ENCODE data around the gene CNOT1. TPM values are rescaled to one million over a fixed set of nuclear protein-coding genes. Genes with fewer than 3 reads are reported as not detected.
"Not testable (repeated sequence)": the region's sequence is repeated elsewhere in the genome, so short reads cannot be mapped to it uniquely, and the experiment has no call there.

The CNOT1 gene
- polyA plus RNA-seq (2013, experiment 1 of 4): 243 TPM
- 232 TPM for polyA plus RNA-seq (2013, experiment 2 of 4)
- 212 TPM for polyA plus RNA-seq (2013, experiment 3 of 4)
- 250 TPM for polyA plus RNA-seq (2013, experiment 4 of 4)

GRCh38 chr16:58629733-58630640 lies at the start of gene CNOT1:
Gene CNOT1 (minus strand): TSS chr16:58629826. CDS start chr16:58599337, 30,489 bp downstream.
- Histone ChIP-seq H3K9me3 (ENCODE audit: control insufficient read depth, low read length) (no peaks in the 10 kb centered on the region), H3K27me3 (ENCODE audit: control insufficient read depth, insufficient read depth, low read length, poor library complexity, severe bottlenecking) (no peaks in the 10 kb centered on the region), H3K4me3 (ENCODE audit: insufficient read depth, low read depth, low read length) (peak within 1 kb of the TSS; percentile 90)

GRCh38 chr16:58678716-58679115 lies 49.1 kb upstream of the CNOT1 start:
- Histone ChIP-seq H3K27ac (ENCODE audit: insufficient read depth, low read depth, low read length, poor library complexity, severe bottlenecking) (no peak overlapping the region), H3K9me3 (ENCODE audit: control insufficient read depth, low read length) (no peaks in the 10 kb centered on the region), H3K36me3 (ENCODE audit: control insufficient read depth, insufficient read depth, low read length) (peaks cover 5% of the 10 kb centered on the region), H3K4me1 (ENCODE audit: control insufficient read depth, insufficient read depth, low read length) (peaks cover 5% of the 10 kb centered on the region), H3K27me3 (ENCODE audit: control insufficient read depth, insufficient read depth, low read length, poor library complexity, severe bottlenecking) (no peaks in the 10 kb centered on the region), H3K4me3 (ENCODE audit: insufficient read depth, low read depth, low read length) (no peak overlapping the region)
- WGBS, 2 experiments: 90 to 93% methylated on average over 3 of the region's 3 CpGs

More at GRCh38 chr16:58629733-58630640, at the start of gene CNOT1:
- Histone ChIP-seq H3K36me3 (ENCODE audit: control insufficient read depth, insufficient read depth, low read length) (no peaks in the 10 kb centered on the region), H3K4me1 (ENCODE audit: control insufficient read depth, insufficient read depth, low read length) (peaks cover 9% of the 10 kb centered on the region), H3K27ac (ENCODE audit: insufficient read depth, low read depth, low read length, poor library complexity, severe bottlenecking) (peak within 1 kb of the TSS; percentile 98)
- 0 to 1% methylated on average over 61 of the region's 61 CpGs for WGBS, 2 experiments

GRCh38 chr16:58678269-58678668 lies 48.6 kb upstream of the CNOT1 start:
- Histone ChIP-seq H3K9me3 (ENCODE audit: control insufficient read depth, low read length) (no peaks in the 10 kb centered on the region), H3K4me3 (ENCODE audit: insufficient read depth, low read depth, low read length) (no peak overlapping the region), H3K4me1 (ENCODE audit: control insufficient read depth, insufficient read depth, low read length) (peaks cover under 1% of the 10 kb centered on the region), H3K27me3 (ENCODE audit: control insufficient read depth, insufficient read depth, low read length, poor library complexity, severe bottlenecking) (no peaks in the 10 kb centered on the region), H3K27ac (ENCODE audit: insufficient read depth, low read depth, low read length, poor library complexity, severe bottlenecking) (no peak overlapping the region), H3K36me3 (ENCODE audit: control insufficient read depth, insufficient read depth, low read length) (peaks cover 5% of the 10 kb centered on the region)
- 97 to 99% methylated on average over 4 of the region's 4 CpGs for WGBS, 2 experiments

DNA sequence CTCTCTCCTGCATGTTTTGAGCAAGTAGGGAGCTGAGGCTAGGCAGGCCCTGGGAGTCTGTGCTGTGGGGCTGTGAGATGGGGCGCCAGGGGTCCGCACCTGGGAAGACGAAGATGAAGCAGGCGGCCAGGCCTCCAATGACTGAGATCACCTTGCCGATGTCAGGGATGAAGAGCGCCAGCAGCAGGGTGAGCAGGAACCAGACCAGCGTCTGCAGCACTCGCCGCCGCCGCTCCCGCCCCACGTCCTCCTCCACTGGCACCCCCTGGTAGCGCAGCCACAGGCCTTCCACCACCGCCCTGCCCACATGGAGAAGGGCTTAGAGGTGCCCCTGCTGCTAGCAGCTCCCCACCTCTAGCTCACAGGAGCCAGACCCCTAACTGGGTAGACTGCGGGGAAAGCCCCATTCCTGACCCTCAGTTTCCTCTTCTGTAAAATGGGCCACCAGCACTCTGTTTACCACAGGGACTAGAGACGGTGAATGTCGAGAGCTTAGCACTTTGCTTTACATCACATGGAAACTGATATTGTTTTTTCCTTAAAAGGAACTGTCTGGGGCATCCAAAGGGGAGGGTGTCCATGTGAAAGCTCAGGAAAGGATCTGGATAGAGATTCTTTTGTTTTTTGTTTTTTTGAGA lies 41.4 kb upstream of the CNOT1 start:
- Histone ChIP-seq H3K9me3 (ENCODE audit: control insufficient read depth, low read length) (no peaks in the 10 kb centered on the region), H3K4me1 (ENCODE audit: control insufficient read depth, insufficient read depth, low read length) (no peaks in the 10 kb centered on the region), H3K4me3 (ENCODE audit: insufficient read depth, low read depth, low read length) (no peak overlapping the region), H3K36me3 (ENCODE audit: control insufficient read depth, insufficient read depth, low read length) (no peaks in the 10 kb centered on the region), H3K27me3 (ENCODE audit: control insufficient read depth, insufficient read depth, low read length, poor library complexity, severe bottlenecking) (no peaks in the 10 kb centered on the region), H3K27ac (ENCODE audit: insufficient read depth, low read depth, low read length, poor library complexity, severe bottlenecking) (no peak overlapping the region)
- 94 to 96% methylated on average over 18 of the region's 18 CpGs for WGBS, 2 experiments

GRCh38 chr16:58670177-58670576 lies 40.6 kb upstream of the CNOT1 start:
- H3K9me3 ChIP-seq (ENCODE audit: control insufficient read depth, low read length): no peaks in the 10 kb centered on the region
- H3K27me3 ChIP-seq (ENCODE audit: control insufficient read depth, insufficient read depth, low read length, poor library complexity, severe bottlenecking): no peaks in the 10 kb centered on the region
- peaks cover 2% of the 10 kb centered on the region for H3K4me1 ChIP-seq (ENCODE audit: control insufficient read depth, insufficient read depth, low read length)
- H3K27ac ChIP-seq (ENCODE audit: insufficient read depth, low read depth, low read length, poor library complexity, severe bottlenecking): no peak overlapping the region
- H3K4me3 ChIP-seq (ENCODE audit: insufficient read depth, low read depth, low read length): no peak overlapping the region
- H3K36me3 ChIP-seq (ENCODE audit: control insufficient read depth, insufficient read depth, low read length): no peaks in the 10 kb centered on the region

DNA sequence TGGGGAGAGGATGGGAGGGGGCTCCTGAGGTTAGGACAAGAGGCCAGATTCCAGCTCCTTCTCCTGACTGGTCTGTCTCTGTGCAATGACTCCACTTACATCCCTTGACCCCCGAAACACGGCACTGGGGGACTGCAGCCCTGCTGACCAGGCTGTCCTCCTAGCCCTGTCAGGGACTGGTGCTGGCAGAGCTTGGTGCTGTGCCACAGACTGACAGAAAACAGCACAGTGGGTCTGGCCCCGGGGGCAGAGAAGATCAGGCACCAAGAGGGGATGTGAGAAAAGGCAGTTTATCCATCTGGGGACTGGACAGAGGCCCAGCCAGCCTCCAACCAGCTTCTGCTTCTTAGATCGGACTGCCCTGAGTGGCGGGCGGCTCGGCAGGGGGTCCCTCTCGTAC lies 35.6 kb upstream of the CNOT1 start:
- Histone ChIP-seq H3K36me3 (ENCODE audit: control insufficient read depth, insufficient read depth, low read length) (no peaks in the 10 kb centered on the region), H3K4me3 (ENCODE audit: insufficient read depth, low read depth, low read length) (no peak overlapping the region), H3K27ac (ENCODE audit: insufficient read depth, low read depth, low read length, poor library complexity, severe bottlenecking) (no peak overlapping the region), H3K27me3 (ENCODE audit: control insufficient read depth, insufficient read depth, low read length, poor library complexity, severe bottlenecking) (no peaks in the 10 kb centered on the region), H3K9me3 (ENCODE audit: control insufficient read depth, low read length) (no peaks in the 10 kb centered on the region), H3K4me1 (ENCODE audit: control insufficient read depth, insufficient read depth, low read length) (peaks cover 3% of the 10 kb centered on the region)
- 83 to 89% methylated on average over 8 of the region's 8 CpGs for WGBS, 2 experiments

- 48 to 49% methylated on average over 12 of the region's 12 CpGs for whole genome bisulfite sequencing, 2 experiments
- Histone ChIP-seq H3K4me1 (ENCODE audit: control insufficient read depth, insufficient read depth, low read length) (peaks cover 3% of the 10 kb centered on the region), H3K27me3 (ENCODE audit: control insufficient read depth, insufficient read depth, low read length, poor library complexity, severe bottlenecking) (no peaks in the 10 kb centered on the region), H3K27ac (ENCODE audit: insufficient read depth, low read depth, low read length, poor library complexity, severe bottlenecking) (no peak overlapping the region), H3K4me3 (ENCODE audit: insufficient read depth, low read depth, low read length) (no peak overlapping the region), H3K36me3 (ENCODE audit: control insufficient read depth, insufficient read depth, low read length) (no peaks in the 10 kb centered on the region), H3K9me3 (ENCODE audit: control insufficient read depth, low read length) (no peaks in the 10 kb centered on the region)
These were observed 31.7 kb upstream of the CNOT1 start for GRCh38 chr16:58661199-58661830.

DNA sequence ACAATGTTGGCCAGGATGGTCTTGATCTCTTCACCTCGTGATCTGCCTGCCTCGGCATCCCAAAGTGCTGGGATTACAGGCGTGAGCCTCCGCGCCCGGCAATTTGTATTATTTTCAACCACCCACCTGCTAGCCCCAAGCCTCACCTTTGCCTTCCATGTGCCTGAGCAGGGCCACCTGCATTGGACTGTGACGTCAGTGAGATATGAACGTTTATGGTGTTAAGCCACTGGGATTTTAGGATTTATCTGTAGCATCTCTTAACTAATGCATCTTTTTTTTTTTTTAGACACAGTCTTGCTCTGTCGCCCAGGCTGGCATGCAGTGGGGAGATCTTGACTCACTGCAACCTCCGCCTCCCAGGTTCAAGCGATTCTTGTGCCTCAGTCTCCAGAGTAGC lies 30.3 kb upstream of the CNOT1 start:
- H3K4me3 ChIP-seq (ENCODE audit: insufficient read depth, low read depth, low read length); H3K27me3 ChIP-seq (ENCODE audit: control insufficient read depth, insufficient read depth, low read length, poor library complexity, severe bottlenecking); H3K36me3 ChIP-seq (ENCODE audit: control insufficient read depth, insufficient read depth, low read length); H3K4me1 ChIP-seq (ENCODE audit: control insufficient read depth, insufficient read depth, low read length); H3K9me3 ChIP-seq (ENCODE audit: control insufficient read depth, low read length); H3K27ac ChIP-seq (ENCODE audit: insufficient read depth, low read depth, low read length, poor library complexity, severe bottlenecking): not testable (repeated sequence)
- WGBS, 2 experiments: 93% methylated on average over 11 of the region's 11 CpGs

- no peaks in the 10 kb centered on the region for H3K36me3 ChIP-seq (ENCODE audit: control insufficient read depth, insufficient read depth, low read length)
- no peak overlapping the region for H3K4me3 ChIP-seq (ENCODE audit: insufficient read depth, low read depth, low read length)
- H3K9me3 ChIP-seq (ENCODE audit: control insufficient read depth, low read length): no peaks in the 10 kb centered on the region
- no peak overlapping the region for H3K27ac ChIP-seq (ENCODE audit: insufficient read depth, low read depth, low read length, poor library complexity, severe bottlenecking)
- no peaks in the 10 kb centered on the region for H3K27me3 ChIP-seq (ENCODE audit: control insufficient read depth, insufficient read depth, low read length, poor library complexity, severe bottlenecking)
- no peaks in the 10 kb centered on the region for H3K4me1 ChIP-seq (ENCODE audit: control insufficient read depth, insufficient read depth, low read length)
- WGBS, 2 experiments: 91 to 95% methylated on average over 3 of the region's 3 CpGs
These were observed 29.2 kb upstream of the CNOT1 start for GRCh38 chr16:58658796-58659211.

DNA sequence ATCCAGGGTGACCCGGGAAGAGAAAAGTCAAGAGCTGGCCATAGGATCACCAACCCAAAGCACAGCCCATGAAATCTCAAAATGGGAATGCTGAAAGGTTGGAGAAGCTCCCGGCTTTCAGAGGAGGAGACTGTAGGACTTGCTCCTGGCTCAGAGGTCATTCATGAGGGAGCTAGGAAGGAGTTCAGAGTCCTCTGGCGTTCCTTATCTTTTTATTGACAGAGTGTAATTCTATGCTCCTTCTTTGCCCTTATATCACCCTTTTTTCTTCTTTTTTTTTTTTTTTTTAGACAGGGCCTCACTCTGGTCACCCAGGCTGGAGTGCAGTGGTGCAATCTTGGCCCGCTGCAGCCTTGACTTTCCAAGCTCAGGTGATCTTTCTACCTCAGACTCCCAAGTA lies 27.3 kb upstream of the CNOT1 start:
- 81 to 91% methylated on average over 4 of the region's 4 CpGs for WGBS, 2 experiments
- Histone ChIP-seq H3K9me3 (ENCODE audit: control insufficient read depth, low read length) (no peaks in the 10 kb centered on the region), H3K27me3 (ENCODE audit: control insufficient read depth, insufficient read depth, low read length, poor library complexity, severe bottlenecking) (no peaks in the 10 kb centered on the region), H3K4me1 (ENCODE audit: control insufficient read depth, insufficient read depth, low read length) (no peaks in the 10 kb centered on the region), H3K27ac (ENCODE audit: insufficient read depth, low read depth, low read length, poor library complexity, severe bottlenecking) (no peak overlapping the region), H3K36me3 (ENCODE audit: control insufficient read depth, insufficient read depth, low read length) (no peaks in the 10 kb centered on the region), H3K4me3 (ENCODE audit: insufficient read depth, low read depth, low read length) (no peak overlapping the region)

All from ectodermal cell (in vitro differentiated cells).